Measurements from ENCODE around the gene PPP2CA. TPM values are rescaled to one million over a fixed set of nuclear protein-coding genes. Genes with fewer than 3 reads are reported as not detected.

Gene PPP2CA
- total and polyA plus RNA-seq, 3 experiments from 2014 or later, result 189 to 232 (median 210) TPM

DNA sequence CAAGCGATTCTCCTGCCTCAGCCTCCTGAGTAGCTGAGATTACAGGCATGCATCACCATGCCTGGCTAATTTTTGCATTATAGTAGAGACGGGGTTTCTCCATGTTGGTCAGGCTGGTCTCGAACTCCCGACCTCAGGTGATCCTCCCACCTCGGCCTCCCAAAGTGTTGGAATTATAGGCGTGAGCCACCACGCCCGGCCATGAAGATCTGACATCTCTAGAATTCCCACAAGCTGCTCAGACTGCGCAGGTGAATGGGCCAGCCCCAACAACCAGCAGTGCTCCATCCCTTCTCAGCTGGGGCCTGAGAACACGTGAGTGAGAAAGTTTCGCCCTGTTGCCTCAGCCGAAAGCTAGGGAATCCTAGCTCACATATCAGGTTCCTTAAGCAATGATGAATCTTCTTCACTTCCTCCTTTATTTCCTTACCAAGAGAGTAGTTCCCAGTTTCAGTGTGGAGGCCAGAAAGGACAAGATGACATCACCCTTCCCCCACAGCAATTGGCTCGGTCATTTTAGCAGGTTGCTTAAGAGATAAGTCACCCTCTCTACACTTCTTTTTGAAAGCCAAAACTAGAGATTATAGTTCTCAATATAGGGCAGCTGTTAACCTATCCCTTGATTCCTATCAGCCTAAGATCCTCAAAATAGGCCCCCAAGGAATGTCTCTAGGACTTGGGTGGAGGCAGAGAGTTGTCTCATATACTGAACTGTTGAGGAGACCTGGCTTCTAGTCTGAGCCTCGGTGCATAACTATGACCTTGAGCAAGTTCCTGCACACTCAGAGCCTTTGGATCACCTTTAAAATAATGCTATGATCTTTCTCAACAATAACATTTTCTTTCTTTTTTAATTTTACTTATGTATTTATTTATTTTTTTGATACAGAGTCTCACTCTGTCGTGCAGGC lies 23.9 kb upstream of the PPP2CA start:
- POLR2A ChIA-PET, result no interaction called here

DNA sequence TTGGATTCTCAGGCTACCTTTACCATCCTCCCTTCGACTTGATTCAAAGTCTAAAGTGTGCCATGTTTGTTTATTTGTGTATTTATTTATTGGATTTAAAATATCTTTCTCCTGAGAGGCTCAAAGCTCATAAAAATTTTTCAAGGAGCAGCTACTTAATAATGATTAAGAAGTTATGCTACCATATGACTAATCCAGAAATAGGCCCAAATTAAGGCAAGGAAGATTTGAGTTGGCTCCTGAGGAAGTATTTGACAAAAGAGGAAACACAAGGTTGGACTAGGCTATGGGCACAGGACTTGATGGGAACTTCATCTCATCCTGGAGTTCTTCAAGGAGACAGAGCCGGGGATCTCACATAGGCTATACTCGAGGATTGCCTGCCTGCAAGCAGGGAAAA lies 22.4 kb upstream of the PPP2CA start:
- no peak overlapping the region for H3K27ac ChIP-seq (ENCODE audit: low read depth, low read length)
- no peak overlapping the region for H3K4me3 Mint-ChIP-seq
- peaks cover 2 to 20% of the 10 kb centered on the region in 2 donors for H3K27me3 Mint-ChIP-seq
- H3K36me3 Mint-ChIP-seq, result peaks cover 0 to 1% (median 0%) of the 10 kb centered on the region in 3 donors
- H3K9me3 Mint-ChIP-seq, result no peaks in the 10 kb centered on the region
- POLR2A ChIA-PET, result no interaction called here
- peaks cover 3% of the 10 kb centered on the region for H3K27me3 ChIP-seq (ENCODE audit: insufficient read depth, low read length, poor library complexity, severe bottlenecking)
- no peak for DNase-seq
- no peaks in the 10 kb centered on the region for H3K9me3 ChIP-seq (ENCODE audit: low read length)
- H3K4me1 Mint-ChIP-seq, result no peaks in the 10 kb centered on the region
- no peaks in the 10 kb centered on the region for H3K4me1 ChIP-seq (ENCODE audit: insufficient read depth, low read length)
- H3K27ac Mint-ChIP-seq, result no peak overlapping the region
- H3K36me3 ChIP-seq (ENCODE audit: insufficient read depth, low read length), result no peaks in the 10 kb centered on the region
- H3K4me3 ChIP-seq (ENCODE audit: low read length), result no peak overlapping the region
- CTCF ChIA-PET, result interaction anchor here (1.3 kb wide), 1 partner anchor 12 kb away, joined by 4 read pairs; no protein-coding TSS in a partner anchor

More for the DNA sequence above, 23.9 kb upstream of the PPP2CA start:
- H3K9me3 Mint-ChIP-seq, result no peaks in the 10 kb centered on the region
- no peak overlapping the region for H3K4me3 Mint-ChIP-seq
- Histone ChIP-seq H3K9me3 (ENCODE audit: low read length) (no peaks in the 10 kb centered on the region), H3K36me3 (ENCODE audit: insufficient read depth, low read length) (no peaks in the 10 kb centered on the region), H3K27me3 (ENCODE audit: insufficient read depth, low read length, poor library complexity, severe bottlenecking) (peaks cover 3% of the 10 kb centered on the region), H3K4me3 (ENCODE audit: low read length) (no peak overlapping the region), H3K4me1 (ENCODE audit: insufficient read depth, low read length) (no peaks in the 10 kb centered on the region), H3K27ac (ENCODE audit: low read depth, low read length) (no peak overlapping the region)
- peaks cover 0 to 1% (median 0%) of the 10 kb centered on the region in 3 donors for H3K36me3 Mint-ChIP-seq
- H3K27ac Mint-ChIP-seq, result no peak overlapping the region
- no peak for DNase-seq
- H3K4me1 Mint-ChIP-seq, result no peaks in the 10 kb centered on the region
- CTCF ChIA-PET, result no interaction called here
- H3K27me3 Mint-ChIP-seq, result peaks cover 2 to 24% of the 10 kb centered on the region in 2 donors

DNA sequence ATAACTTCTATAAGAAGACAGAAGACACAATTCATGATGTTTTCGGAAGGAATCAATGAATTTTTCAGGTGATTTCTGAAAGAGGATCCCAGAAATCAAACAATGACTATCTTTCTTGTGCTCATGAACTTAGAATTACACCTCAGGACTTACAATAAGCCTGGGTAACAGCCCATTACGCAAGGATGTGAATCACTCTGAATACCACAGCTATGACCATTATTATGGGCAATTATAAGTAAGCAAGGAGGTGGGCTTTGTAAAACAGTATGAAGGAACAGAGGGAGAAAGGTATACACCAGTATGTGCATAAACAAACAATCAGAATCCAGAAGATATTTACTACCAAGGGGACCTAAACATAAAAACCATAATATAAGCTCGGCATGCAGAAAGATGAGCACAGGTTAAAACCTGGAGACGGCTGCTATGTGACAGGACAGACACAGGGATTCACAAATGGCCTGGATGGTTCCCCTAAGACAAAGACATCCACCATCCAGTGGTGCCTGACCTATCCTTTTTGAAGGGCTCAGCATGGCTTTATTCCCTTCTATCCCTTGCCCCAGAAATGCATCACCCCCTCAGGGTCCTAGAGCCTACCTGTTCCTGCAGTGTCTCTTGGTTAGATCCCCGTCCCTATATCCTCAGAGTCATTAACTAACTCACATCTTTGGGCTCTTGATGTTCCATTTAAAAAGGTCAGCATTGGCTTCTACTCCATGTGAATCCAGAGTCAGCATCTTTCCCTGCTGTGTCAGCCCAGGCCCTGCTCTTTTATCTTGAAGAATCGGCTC lies 21.8 kb upstream of the PPP2CA start:
- H3K4me3 Mint-ChIP-seq, result no peak overlapping the region
- Histone ChIP-seq H3K36me3 (ENCODE audit: insufficient read depth, low read length) (no peaks in the 10 kb centered on the region), H3K4me3 (ENCODE audit: low read length) (no peak overlapping the region), H3K27me3 (ENCODE audit: insufficient read depth, low read length, poor library complexity, severe bottlenecking) (peaks cover 1% of the 10 kb centered on the region), H3K4me1 (ENCODE audit: insufficient read depth, low read length) (no peaks in the 10 kb centered on the region), H3K9me3 (ENCODE audit: low read length) (no peaks in the 10 kb centered on the region), H3K27ac (ENCODE audit: low read depth, low read length) (no peak overlapping the region)
- CTCF ChIA-PET, result interaction anchor here (1.3 kb wide), 1 partner anchor 11 kb away, joined by 4 read pairs; no protein-coding TSS in a partner anchor
- no peaks in the 10 kb centered on the region for H3K9me3 Mint-ChIP-seq
- peaks cover 0 to 1% (median 0%) of the 10 kb centered on the region in 3 donors for H3K36me3 Mint-ChIP-seq
- H3K4me1 Mint-ChIP-seq, result no peaks in the 10 kb centered on the region
- POLR2A ChIA-PET, result interaction anchor here (0.9 kb wide), 1 partner anchor 22 kb away, joined by 3 read pairs; the partner anchor contains the start of gene PPP2CA
- H3K27me3 Mint-ChIP-seq, result peaks cover 2 to 14% of the 10 kb centered on the region in 2 donors
- no peak overlapping the region for H3K27ac Mint-ChIP-seq
- DNase-seq, result no peak

DNA sequence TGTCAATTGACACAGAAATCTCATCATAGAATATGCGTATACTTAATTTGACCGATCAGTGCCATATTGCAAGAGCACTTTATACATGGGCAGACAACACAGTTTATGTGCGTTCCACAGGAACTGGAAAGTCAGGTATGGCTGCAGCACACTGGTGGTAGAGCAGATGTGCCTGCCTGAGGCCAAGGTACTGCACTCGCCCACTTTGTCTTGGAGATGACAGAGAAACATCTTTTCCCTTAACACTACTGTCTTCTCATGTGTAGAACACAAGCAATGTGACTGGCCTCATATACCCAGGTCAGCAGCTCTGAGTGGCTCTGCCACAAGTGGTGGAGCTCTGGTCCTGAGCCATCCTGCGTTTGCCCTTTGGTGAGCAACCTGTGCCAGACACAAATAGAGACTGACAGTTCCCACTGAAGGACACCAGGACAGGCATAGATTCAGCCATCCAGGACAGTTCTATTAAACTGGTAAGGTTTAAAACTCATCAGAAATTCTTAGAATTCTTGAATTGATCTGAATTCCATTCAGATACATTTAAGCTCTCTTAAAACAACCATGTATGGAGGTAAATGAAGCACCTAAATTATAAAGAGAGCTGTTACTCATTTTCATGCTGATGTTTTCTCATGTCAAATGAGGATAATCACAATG lies 21.0 kb upstream of the PPP2CA start:
- no peaks in the 10 kb centered on the region for H3K27me3 ChIP-seq (ENCODE audit: insufficient read depth, low read length, poor library complexity, severe bottlenecking)
- ChIA-PET CTCF (interaction anchor here (1.1 kb wide), 1 partner anchor 147 kb away, joined by 3 read pairs; no protein-coding TSS in a partner anchor), POLR2A (interaction anchor here (0.9 kb wide), 1 partner anchor 21 kb away, joined by 3 read pairs; the partner anchor contains the start of gene PPP2CA)
- no peak overlapping the region for H3K4me3 ChIP-seq (ENCODE audit: low read length)
- no peaks in the 10 kb centered on the region for H3K36me3 ChIP-seq (ENCODE audit: insufficient read depth, low read length)
- H3K9me3 ChIP-seq (ENCODE audit: low read length), result no peaks in the 10 kb centered on the region
- Mint-ChIP-seq H3K27ac (no peak overlapping the region), H3K36me3 (peaks cover 0 to 1% (median 0%) of the 10 kb centered on the region in 3 donors), H3K27me3 (peaks cover 2 to 12% of the 10 kb centered on the region in 2 donors), H3K9me3 (no peaks in the 10 kb centered on the region), H3K4me3 (no peak overlapping the region), H3K4me1 (no peaks in the 10 kb centered on the region)
- no peak for DNase-seq
- H3K4me1 ChIP-seq (ENCODE audit: insufficient read depth, low read length), result no peaks in the 10 kb centered on the region
- H3K27ac ChIP-seq (ENCODE audit: low read depth, low read length), result no peak overlapping the region

DNA sequence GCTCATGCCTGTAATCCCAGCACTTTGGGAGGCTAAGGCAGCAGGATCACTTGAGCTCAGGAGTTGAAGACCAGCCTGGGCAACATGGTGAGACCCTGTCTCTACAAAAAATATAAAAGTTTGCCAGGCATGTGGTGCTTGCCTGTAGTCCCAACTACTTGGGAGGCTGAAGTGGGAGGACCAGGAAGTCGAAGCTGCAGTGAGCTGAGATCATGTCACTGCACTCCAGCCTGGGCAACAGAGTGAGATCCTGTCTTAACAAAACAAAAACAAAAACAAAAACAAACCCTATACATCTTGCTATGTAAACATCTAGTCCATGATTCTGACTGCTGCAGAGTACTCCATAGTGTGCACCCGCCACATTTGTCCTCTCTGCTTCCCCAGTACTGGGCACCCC lies 19.8 kb upstream of the PPP2CA start:
- ChIA-PET POLR2A (interaction anchor here (0.7 kb wide), 1 partner anchor 16 kb away, joined by 8 read pairs; no protein-coding TSS in a partner anchor), CTCF (no interaction called here)
- Histone ChIP-seq H3K36me3 (ENCODE audit: insufficient read depth, low read length) (no peaks in the 10 kb centered on the region), H3K27me3 (ENCODE audit: insufficient read depth, low read length, poor library complexity, severe bottlenecking) (no peaks in the 10 kb centered on the region), H3K4me3 (ENCODE audit: low read length) (no peak overlapping the region), H3K9me3 (ENCODE audit: low read length) (no peaks in the 10 kb centered on the region), H3K4me1 (ENCODE audit: insufficient read depth, low read length) (no peaks in the 10 kb centered on the region), H3K27ac (ENCODE audit: low read depth, low read length) (no peak overlapping the region)
- H3K27me3 Mint-ChIP-seq, result peaks cover 0 to 8% of the 10 kb centered on the region in 2 donors
- DNase-seq, result no peak
- H3K4me1 Mint-ChIP-seq, result no peaks in the 10 kb centered on the region
- H3K4me3 Mint-ChIP-seq, result no peak overlapping the region
- H3K27ac Mint-ChIP-seq, result no peak overlapping the region
- H3K36me3 Mint-ChIP-seq, result peaks cover 0 to 1% (median 0%) of the 10 kb centered on the region in 3 donors
- H3K9me3 Mint-ChIP-seq, result no peaks in the 10 kb centered on the region

DNA sequence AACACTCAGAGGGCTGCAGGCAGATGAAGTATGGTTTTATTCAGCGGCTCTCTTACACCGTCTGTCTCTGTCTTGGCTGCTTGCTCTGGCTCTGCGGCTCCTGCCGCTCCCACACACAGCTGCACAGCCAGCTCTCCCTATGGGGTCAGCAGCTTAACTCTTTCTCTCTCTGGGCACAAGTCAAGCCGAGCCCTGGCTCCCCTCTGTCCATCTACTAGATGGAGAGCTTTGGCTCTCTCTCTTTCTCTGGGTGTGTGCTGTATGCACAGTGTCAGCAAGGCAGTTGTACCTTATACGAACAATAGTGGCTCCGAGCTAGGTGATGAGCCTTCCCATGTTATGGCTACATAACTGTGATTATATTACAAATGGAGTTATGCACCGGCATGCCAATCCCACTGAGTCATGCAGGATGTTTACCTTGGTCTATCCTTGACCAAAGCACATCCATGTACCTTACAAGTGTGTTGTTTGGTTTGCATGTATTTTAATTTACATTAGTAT lies 19.3 kb upstream of the PPP2CA start:
- CTCF ChIA-PET, result no interaction called here
- Mint-ChIP-seq H3K27me3 (peaks cover 3 to 13% of the 10 kb centered on the region in 2 donors), H3K4me3 (no peak overlapping the region), H3K27ac (peak overlapping the region in 2 of 8 donors; percentile 54 to 77), H3K4me1 (no peaks in the 10 kb centered on the region), H3K9me3 (no peaks in the 10 kb centered on the region), H3K36me3 (peaks cover 0 to 1% (median 0%) of the 10 kb centered on the region in 3 donors)
- Histone ChIP-seq H3K27ac (ENCODE audit: low read depth, low read length) (no peak overlapping the region), H3K36me3 (ENCODE audit: insufficient read depth, low read length) (no peaks in the 10 kb centered on the region), H3K27me3 (ENCODE audit: insufficient read depth, low read length, poor library complexity, severe bottlenecking) (no peaks in the 10 kb centered on the region), H3K9me3 (ENCODE audit: low read length) (no peaks in the 10 kb centered on the region), H3K4me3 (ENCODE audit: low read length) (no peak overlapping the region), H3K4me1 (ENCODE audit: insufficient read depth, low read length) (no peaks in the 10 kb centered on the region)
- no peak for DNase-seq
- POLR2A ChIA-PET, result no interaction called here

DNA sequence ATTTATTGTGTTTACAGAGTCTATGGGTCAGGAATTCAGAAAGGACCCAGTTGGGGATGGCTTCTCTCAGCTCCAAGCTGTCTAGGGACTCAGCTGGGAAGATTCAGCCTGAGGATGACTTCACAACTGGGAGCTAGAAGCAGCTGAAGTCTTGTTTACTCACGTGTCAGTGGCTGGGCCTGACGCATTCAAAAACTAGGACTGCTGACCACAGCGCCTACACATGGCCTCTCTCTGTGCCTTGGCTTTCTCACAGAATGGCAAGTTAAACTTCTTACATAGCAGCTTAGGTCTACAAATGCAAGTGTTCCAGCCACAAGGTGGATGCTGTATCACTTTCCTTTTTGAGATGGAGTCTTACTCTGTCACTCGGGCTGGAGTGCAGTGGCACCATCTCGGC lies 16.3 kb upstream of the PPP2CA start:
- no peaks in the 10 kb centered on the region for H3K9me3 Mint-ChIP-seq
- Histone ChIP-seq H3K27ac (ENCODE audit: low read depth, low read length) (no peak overlapping the region), H3K4me1 (ENCODE audit: insufficient read depth, low read length) (no peaks in the 10 kb centered on the region), H3K9me3 (ENCODE audit: low read length) (no peaks in the 10 kb centered on the region), H3K4me3 (ENCODE audit: low read length) (no peak overlapping the region), H3K36me3 (ENCODE audit: insufficient read depth, low read length) (no peaks in the 10 kb centered on the region), H3K27me3 (ENCODE audit: insufficient read depth, low read length, poor library complexity, severe bottlenecking) (no peaks in the 10 kb centered on the region)
- peaks cover 3 to 19% of the 10 kb centered on the region in 2 donors for H3K27me3 Mint-ChIP-seq
- H3K36me3 Mint-ChIP-seq, result no peaks in the 10 kb centered on the region
- ChIA-PET CTCF (interaction anchor here (0.6 kb wide), 1 partner anchor 289 kb away, joined by 3 read pairs; no protein-coding TSS in a partner anchor), POLR2A (no interaction called here)
- DNase-seq, result no peak
- H3K4me3 Mint-ChIP-seq, result no peak overlapping the region
- no peak overlapping the region for H3K27ac Mint-ChIP-seq
- no peaks in the 10 kb centered on the region for H3K4me1 Mint-ChIP-seq
